GM18517 (cell line): ENCODE results near the gene PCCA.
"Not testable (repeated sequence)": the region's sequence is repeated elsewhere in the genome, so short reads cannot be mapped to it uniquely, and the experiment has no call there.

Source experiments
- ATAC-seq: cut with Tn5 transposase; IDR thresholded peaks from one replicate; pipeline ENCODE4 v1.9.1; 2021; ENCODE audit warnings: mild to moderate bottlenecking, moderate library complexity; ENCODE audit not compliant: unreplicated experiment

PCCA gene

DNA sequence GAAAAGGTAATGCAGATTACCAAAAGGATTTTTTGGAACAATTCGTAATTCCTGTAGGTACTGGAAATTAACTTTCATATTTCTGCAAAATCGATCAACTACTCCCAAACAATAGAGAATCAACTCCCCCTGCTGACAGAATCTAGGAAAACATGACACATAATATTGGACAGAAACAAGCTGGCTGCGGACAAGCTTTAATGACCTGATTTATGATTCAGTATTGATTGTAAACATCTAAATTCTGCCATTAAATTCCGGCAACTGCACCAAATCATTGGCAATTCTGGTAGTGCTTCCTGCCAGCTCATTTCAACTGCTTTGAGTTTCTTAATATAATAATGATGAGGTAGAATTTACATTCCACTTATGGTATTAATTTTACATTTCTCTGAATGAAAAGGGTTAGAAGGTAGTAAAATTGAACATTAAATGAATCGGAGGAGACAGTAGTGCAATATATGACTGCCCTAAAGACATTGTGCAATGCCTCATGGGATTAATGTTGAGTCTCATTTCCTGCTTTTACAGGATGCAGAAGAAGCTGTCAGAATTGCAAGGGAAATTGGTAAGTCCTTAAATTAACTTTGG is 146.5 kb downstream of the PCCA start:
- ATAC-seq: no peak

DNA sequence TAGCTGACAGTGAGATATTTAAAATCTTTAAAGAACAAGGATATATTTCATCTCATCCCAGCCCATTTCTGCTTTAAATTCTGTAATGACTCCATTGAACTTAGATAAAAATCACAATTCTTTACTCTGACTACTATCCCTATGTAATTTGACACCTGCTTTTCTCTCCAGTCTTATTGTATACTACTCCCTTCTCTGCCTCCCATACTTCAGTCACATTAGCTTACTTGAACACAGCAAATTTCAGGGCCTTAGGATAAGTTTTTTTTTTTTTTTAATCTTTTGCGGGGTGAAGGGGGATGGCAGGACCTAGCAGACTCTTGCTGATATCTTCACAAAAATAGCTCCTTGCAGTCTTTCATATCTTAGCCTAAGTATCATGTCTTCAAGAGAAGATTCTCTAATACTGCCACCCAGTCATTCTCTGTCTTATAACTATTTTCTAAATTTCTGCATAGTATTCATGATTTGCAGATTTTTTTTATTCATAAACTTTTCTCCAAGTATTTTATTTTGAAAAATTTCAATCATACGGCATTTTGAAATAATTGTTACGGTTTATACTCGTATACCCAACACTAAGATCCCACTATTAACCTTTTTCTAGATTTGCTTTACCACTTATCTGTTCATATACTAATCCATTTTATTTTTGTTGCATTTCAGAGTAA is 151.4 kb downstream of the PCCA start:
- no peak for ATAC-seq

DNA sequence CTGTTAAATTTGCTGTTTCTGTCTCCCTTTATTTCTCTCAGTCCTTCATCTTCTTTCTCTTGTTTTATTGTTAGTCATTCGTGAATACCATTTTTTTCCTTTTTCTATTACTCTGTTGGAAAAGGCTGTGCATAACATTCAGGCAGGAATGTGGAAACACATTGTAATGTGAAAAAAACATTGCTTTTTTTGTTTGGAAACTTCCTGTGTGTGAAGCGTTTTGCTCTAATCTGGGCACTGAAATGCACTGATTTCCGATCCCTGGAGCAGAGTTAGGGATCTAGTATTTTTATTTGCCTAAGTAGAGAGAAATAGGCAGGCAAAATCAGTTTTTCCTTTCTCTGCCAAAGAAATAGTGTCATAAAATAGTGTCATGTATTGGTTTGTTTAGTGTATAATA is 155.5 kb downstream of the PCCA start:
- no peak for ATAC-seq

DNA sequence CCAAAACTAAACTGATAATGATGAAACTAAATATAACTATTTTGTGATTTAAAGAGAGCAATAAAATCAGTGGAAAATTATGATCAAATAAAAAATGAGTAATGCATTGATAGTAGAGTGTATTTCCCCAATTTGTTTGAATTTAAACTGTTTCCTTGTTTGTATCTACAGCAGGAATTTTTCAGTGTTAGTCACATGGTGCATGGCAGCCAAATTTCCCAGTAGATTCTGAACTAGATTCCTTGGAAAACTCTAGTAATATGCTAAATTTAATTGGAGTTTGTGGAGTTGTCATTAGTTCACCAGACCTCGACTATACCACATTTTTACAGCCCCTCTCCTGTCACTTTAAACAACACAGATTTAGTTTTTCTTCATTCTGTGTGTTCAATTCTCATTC is 156.2 kb downstream of the PCCA start:
- no peak for ATAC-seq

DNA sequence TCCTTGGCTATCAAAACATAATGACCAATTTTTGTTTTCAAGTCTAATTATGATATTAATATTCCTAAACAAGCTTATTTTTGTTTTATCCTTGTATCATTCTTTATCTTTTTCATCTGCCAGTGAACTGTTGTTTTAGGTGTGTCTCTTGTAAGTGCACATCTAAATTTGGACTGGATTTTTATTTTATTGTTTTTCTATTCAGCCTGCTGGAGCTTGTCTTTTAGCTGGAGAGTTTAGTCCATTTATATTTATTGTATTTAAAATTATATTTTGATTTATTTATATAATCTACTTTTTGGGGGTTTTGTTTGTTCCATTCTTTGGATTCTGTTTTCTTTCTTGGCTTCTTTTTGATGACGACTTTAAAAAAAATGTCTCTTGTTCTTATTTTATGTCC is 159.0 kb downstream of the PCCA start:
- ATAC-seq: no peak

DNA sequence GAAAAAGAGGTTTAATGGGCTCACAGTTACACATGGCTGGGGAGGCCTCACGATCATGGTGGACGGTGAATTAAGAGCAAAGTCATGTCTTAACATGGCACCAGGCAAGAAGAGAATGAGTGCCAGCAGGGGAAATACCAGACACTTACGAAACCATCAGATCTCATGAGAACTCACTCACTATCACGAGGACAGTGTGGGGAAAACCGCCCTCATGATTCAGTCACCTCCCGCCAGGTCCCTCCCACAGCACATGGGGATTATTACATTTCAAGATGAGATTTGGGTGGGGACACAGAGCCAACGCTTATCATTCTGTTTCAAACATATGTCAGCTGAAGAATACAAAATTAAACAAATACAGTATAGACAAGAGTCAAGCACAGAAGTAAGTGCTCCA is 165.1 kb downstream of the PCCA start:
- ATAC-seq: no peak

DNA sequence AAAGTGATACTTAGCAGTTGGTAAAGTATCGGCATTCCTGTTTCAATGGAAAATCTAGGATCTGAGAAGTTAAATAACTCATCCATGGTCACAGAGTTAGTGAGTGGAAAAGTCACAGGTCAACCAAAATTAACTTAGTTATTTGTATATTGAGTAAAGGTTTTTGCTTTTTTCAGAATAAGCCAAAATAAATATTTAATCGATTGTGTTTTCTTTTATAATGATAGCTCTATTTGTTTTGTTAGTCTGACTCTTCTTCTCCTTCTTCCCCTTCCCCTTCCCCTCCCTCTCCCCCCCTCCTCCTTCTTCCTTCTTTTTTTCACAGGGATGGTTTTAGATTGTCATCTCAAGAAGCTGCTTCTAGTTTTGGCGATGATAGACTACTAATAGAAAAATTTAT is 173.5 kb downstream of the PCCA start:
- no peak for ATAC-seq

DNA sequence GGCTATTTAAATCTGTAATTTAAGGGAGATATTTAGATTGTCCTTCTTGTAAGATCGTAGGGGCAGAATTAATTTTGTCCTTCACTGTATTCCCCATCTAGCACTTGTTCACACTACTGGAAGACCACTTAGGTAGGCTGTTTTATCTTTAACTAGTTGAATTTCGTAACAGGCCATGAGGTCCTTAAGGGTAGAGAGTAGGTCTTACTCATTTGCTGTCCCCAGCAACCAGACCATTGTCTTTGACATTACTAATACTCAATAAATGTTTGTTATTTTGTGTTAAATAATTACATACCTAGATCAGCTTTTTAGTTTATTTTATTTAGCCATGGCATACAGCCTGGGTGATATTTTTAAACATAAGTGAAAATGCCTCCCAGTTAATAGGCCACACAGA is 177.1 kb downstream of the PCCA start:
- ATAC-seq: no peak

DNA sequence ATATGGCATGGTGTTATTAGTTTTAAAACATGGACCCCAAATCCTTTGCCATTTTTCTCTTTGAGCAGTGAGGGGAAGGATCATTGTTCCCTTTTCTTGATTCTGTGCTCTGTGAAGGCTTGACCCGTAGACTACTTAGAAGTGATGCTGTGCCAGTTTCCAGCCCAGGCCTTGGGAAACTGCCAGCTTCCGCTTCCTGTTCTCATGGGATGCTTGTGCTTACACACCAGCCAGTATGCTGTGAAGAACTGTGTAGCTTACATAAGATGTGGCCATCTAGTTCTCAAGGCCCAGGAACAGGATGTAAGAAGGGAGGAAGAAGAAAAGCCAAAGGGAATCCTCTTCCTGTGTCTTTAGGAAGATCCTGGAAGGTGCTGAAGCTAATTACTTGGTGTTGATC is 180.9 kb downstream of the PCCA start:
- ATAC-seq: no peak

DNA sequence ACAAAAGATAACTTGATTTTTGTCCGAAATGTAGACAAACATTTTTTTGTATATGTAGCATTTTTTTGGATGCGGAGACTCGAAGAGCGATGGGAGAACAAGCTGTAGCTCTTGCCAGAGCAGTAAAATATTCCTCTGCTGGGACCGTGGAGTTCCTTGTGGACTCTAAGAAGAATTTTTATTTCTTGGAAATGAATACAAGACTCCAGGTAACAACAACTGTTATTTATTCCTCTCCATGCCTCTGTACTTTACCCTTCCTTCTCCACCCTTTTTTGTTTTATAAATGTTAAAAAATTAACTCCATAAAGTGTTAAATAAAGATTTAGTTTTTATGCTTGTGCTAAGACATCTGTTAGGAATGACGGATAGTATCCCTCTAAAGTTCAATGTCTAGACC is 184.2 kb downstream of the PCCA start:
- ATAC-seq: no peak

DNA sequence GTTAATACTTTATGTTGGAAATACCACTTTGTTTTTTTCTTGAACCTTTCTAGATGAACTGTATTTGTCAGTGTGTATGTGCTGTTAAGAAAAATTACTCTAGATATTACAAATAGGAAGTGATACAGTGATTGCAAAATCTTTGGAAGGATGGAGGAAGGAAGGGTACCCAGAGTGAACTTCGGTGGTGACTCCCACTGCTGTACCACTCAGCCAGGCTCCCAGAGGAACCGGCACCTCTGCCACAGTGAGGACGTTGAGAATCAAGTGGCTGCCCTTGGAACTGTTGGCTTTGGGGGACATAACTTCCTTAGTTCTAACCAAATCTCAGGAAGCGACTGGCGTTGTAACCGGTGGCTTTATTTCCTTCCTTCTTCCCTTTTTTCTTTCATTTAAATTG is 184.7 kb downstream of the PCCA start:
- no peak for ATAC-seq

DNA sequence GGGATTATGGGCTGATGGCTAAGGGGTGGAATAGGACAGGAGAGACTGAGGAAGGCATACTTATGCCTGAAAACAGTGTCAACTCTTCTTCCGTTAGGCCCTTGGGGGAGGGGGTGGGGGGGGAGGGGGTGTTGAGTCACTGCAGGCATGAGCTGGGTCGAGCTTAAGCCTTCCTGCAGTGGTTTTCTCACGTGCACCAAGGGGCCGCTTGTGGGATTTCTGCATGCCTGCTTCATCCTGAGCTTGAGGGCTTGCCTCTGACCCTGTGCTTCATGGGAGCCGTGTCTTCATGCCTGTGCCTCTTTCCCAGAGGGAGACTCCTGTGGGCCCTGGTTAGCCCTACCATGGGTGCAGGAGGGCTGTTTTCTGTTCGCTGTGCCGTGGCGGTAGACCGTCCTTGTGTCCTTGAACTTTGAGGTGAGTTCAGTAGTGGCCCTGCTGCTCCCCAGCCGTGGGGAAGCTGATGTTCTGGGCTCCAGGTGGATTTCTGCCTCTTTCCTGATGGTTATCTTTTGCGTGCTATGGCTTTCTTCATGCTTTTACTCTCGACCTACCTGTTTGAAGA is 186.1 kb downstream of the PCCA start:
- no peak for ATAC-seq

DNA sequence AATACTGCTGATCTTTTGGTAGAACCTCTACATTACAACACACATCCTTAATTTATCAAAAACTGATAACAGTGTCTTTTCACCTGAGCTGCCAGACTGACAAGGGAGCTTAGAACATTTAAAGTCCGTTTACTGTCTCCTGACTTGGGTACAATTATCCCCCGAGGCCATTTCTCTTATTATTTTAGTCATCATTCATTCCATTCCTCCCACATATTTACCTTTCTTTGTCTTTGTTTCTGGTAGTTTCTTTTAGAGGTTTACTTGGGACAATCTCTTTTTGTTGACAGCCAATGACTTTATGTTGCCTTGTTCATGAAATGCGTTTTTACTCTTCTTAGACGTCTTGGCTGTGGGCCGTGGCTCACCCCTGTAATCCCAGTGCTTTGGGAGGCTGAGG is 186.9 kb downstream of the PCCA start:
- ATAC-seq: no peak

DNA sequence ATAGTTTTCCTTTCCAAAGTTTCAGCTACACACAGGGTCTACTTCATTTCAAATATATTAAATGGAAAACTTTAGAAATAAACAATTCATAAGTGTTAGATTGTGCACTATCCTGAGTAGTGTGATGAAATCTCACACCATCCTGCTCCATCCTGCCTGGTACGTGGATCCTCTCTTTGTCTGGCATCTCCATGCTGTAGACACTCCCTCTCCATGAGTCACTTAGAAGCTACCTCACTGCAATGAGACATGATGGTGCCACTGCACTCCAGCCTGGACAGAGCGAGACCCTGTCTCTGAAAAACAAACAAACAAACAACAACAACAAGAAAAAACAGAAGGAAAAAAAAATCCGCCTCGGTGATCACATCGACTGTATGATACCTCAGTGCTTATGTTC is 191.8 kb downstream of the PCCA start:
- no peak for ATAC-seq

DNA sequence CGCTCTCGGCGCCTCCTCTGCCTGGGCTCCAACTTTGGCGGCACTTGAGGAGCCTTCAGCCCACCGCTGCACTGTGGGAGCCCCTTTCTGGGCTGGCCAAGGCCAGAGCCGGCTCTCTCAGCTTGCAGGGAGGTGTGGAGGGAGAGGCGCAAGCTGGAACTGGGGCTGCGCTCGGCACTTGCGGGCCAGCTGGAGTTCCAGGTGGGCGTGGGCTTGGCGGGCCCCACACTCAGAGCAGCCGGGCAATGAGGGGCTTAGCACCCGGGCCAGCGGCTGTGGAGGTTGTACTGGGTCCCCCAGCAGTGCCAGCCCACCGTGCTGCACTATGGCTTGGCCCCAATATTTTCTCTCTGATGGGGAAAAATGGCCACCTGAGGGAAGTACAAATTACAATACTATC is 193.4 kb downstream of the PCCA start:
- ATAC-seq: not testable (repeated sequence)

DNA sequence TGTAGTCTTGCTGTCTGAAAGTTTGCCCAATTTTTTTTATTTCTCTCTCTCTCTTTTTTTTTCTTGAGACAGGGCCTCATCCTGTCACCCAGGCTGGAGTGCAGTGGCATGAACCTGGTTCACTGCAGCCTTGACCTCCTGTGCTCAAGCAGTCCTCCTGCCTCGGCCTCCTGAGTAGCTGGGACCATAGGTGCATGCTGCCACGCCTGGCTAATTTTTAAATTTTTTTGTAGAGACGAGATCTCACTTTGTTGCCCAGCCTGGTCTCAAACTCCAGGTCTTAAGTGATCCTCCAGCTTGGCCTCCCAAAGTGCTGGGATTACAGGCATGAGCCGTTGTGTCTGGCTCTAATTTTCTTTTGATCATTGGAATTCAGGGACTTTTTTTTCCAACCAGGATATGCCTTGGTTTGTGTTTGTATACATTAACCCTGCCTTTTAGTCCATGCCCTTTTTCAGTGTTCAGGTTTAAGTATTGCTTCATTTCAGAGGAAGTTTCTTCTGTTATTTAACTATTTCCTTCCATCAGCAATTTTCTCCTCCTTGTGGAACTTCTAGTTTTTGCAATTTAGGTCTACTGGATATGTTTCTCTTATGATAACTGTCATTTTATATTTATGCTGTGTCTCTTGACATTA is 201.4 kb downstream of the PCCA start:
- no peak for ATAC-seq

DNA sequence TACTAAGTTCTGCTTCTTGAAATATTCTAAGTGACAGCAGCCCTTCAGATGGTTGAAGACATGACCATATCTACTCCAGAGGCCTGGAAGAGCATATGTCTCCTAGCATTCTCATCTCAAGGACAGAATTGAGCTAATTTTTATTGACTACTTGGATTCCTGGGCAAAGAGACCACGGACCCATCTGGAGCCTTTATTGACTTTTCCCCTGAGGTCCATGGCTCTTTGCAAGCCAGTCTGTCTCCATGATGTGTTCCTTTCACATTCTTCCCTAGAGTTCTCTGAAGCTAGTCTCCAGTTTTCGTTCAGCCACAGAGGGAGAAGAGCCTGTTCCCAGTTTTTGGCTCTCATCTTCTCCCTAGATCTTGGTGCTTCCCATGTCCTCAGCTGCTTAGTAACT is 202.7 kb downstream of the PCCA start:
- ATAC-seq: no peak

DNA sequence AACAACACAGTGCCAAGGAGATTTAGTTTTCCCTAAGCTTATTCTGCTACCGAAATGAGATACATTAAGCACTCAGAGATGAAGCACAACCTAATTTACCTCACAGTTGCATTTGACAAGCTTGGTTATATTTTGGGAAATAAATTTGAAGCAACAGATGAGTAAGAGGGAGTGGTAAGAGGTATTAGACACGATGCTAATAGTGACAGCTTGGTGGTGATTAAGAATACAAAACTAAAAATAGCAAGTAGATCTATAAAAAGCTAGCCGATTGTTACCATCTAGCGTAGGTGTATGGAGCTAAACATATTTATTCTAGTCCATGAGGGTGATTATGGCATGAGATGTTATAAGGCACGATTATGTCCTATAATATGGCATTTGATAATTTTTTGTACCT is 208.5 kb downstream of the PCCA start:
- ATAC-seq: no peak

DNA sequence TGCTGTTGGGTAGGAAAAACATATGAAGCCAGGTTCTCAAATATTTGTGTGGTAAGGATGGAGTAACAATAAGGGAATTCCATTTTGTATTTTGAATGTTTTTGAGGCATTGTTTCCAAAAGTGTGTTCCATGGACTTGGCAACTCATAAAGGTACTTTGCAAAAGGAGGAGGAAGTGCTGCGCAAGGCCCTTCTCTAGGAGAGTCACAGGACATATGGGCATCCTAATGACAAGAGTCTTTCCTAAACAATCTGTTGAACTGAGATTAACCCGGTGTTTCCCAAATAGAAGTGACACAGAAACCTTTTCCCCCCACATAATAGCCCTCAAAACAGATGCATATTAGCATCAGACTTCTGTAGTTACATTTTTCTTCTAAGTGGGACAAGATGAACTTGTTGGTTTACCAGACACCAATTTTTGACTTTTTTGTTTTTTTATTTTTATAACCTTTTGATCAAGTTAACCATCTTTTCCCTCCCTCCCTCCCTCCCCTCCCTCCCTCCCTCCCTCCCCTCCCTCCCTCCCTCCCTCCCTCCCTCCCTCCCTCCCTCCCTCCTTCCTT is 209.3 kb downstream of the PCCA start:
- no peak for ATAC-seq

DNA sequence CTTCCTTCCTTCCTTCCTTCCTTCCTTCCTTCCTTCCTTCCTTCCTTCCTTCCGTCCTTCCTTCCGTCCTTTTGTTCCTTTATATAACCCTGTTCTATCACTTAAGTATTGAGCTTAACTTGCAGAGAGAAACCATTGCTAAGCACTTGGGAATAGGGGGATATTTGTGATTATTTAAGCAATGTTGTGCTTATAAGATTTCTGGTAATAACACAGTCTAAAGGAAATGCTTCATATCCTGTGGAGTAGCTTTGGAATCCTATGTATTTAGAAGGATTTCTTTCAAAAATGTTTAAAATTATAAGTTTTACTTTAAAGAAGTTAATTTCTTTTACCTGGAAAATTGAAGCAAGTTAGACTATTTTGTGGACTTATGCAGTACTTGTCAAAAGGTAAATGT is 209.8 kb downstream of the PCCA start:
- no peak for ATAC-seq

DNA sequence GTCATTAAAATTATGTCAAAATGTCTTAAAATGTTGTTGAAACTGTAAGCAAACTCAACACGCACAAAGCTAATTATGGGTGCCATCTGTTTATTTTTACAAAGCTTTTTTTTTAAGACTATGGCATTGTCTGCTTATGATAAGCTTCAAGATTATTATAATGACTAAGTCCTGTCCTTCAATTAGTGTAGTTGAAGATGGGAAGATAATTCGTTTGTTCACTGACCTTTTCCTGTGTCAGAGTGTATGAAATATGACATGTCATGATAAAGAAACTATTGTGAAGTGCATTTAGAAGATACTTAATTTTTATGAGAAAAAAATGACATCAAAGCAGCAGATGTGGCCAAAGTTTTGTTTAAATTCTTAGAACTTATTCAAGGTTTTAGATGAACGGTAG is 211.3 kb downstream of the PCCA start:
- no peak for ATAC-seq

DNA sequence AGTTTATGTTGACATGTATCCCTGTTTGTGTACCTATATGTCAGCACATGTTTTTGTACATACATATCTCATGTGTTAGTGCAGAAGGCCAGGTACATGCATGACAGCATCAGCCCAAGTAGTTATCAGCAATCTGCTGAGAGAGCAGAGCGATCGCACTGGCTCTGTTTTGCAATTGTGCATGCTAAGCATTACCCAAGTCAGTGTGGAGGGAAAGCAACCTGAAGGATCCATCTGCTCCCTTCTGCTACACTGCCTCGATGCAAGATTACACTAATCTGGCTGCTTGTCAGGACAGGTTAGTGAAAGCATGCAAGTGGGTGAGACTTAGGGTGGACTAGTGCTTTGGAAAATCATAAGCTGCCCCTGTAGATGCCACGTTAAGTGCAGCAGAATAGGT is 211.8 kb downstream of the PCCA start:
- no peak for ATAC-seq
